Upper lobe of left lung (tissue), 6 donors: ENCODE measurements around the gene IPO9. TPM values are rescaled to one million over a fixed set of nuclear protein-coding genes. Genes with fewer than 3 reads are reported as not detected.

ENCODE experiments used
- ATAC-seq, 2 donors: fragments of 200-7000 bp; cut with Tn5 transposase; one replicate each; pipeline ENCODE4 v1.9.1; 2022; ENCODE audit warnings: mild to moderate bottlenecking in 2 of 2, moderate library complexity in 2 of 2; ENCODE audit not compliant: low FRiP score in 2 of 2
- DNase-seq, 2 donors: peaks; one replicate each; pipeline ENCODE4 v3.0.0-alpha.2; 2019 to 2020
- H3K27ac ChIP-seq, 4 donors: fragments of 200-600 bp; sonication (generic); one replicate each; pipeline ENCODE4 v1.5.1; 2016 to 2019
- H3K27me3 ChIP-seq, 4 donors: fragments of 200-600 bp; sonication (generic); one replicate each; pipeline ENCODE4 v1.5.1; 2017 to 2019
- H3K36me3 ChIP-seq, 4 donors: fragments of 200-600 bp; sonication (generic); one replicate each; pipeline ENCODE4 v1.5.1; 2016 to 2019
- H3K4me1 ChIP-seq, 4 donors: fragments of 200-600 bp; sonication (generic); one replicate each; pipeline ENCODE4 v1.5.1; 2018 to 2019
- H3K4me3 ChIP-seq, 4 donors: fragments of 200-600 bp; sonication (generic); one replicate each; pipeline ENCODE4 v1.5.1; 2017 to 2019; ENCODE audit warnings: mild to moderate bottlenecking in 2 of 4, moderate library complexity in 1 of 4
- H3K9me3 ChIP-seq, 4 donors: fragments of 200-600 bp; sonication (generic); one replicate each; pipeline ENCODE4 v1.5.1; 2018 to 2019
- EP300 ChIP-seq, 4 donors: sonication (generic); formaldehyde crosslinking; IDR thresholded peaks; one replicate each; pipeline ENCODE4 v1.5.1; 2017; ENCODE audit warnings: antibody characterized with exemption in 4 of 4, control low read depth in 2 of 4
- POLR2A ChIP-seq, 4 donors: fragments of 450-650 bp; IDR thresholded peaks; one replicate each; pipeline ENCODE4 v1.5.1; 2016 to 2017; ENCODE audit warnings: antibody characterized with exemption in 4 of 4, mild to moderate bottlenecking in 2 of 4
- POLR2AphosphoS5 ChIP-seq, 2 donors: sonication (generic); formaldehyde crosslinking; IDR thresholded peaks; one replicate each; pipeline ENCODE4 v1.5.1; 2017; ENCODE audit warnings: antibody characterized with exemption in 2 of 2
- WGBS, 2 donors: methylation state at CpG; one replicate each; pipeline ENCODE4 v1.1.5; 2017 to 2018; 5-methylcytosine and 5-hydroxymethylcytosine counted together
- total RNA-seq, 6 donors: library from RNA; depleted of rRNA in 4 of 6; stranded (reverse); fragments of >200 nt in 4 of 6; gene quantifications; one replicate each; pipeline versions ENCODE4 v1.1.0 to v1.2.1, GENCODE V29; 2016 to 2021
- TF ChIP-seq, protein P1 (sequence below), 6 experiments: fragments of 450-650 bp in 4 of 6; fragments of 200-600 bp in 2 of 6; sonication (generic) in 2 of 6; IDR thresholded peaks; one replicate each; pipeline ENCODE4 v1.5.1; 2016 to 2019; ENCODE audit warnings: antibody characterized with exemption in 6 of 6
- donor health status: DM: no; HTN: no; CAD: no; lungs with moderate emphysema.
- donor health status: DM: no; HTN: yes; CAD: no; lungs with severe emphysema.

IPO9 gene
- total RNA-seq, 6 donors from 2014 or later, result 22.8 to 46.7 (median 35.7) TPM

DNA sequence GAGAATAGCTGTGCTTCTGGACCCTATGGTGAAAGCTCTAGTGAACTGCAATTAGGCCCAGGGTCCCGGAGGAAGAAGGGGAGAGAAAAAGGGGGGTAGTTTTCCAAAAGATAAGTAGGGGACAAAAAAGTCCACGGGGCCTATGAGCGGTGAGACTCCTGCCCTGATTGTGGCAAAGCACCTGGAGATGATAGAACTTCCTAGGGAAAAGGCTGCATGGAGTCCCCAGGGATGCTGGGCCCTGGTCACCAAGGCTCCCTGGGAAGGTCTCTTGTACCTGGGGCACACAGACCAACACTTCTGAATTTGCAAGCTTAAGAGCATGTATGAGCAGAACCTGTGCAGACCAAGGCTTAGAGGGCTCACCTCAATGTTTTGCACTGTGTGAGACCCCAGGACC is 54.3 kb downstream of the IPO9 start:
- no peaks in the 10 kb centered on the region for H3K9me3 ChIP-seq
- 79 to 83% methylated on average over 3 of the region's 3 CpGs for WGBS, 2 donors
- no peaks in the 10 kb centered on the region for H3K27me3 ChIP-seq
- H3K36me3 ChIP-seq, result no peaks in the 10 kb centered on the region
- H3K4me3 ChIP-seq, result no peak overlapping the region
- no peak for DNase-seq
- peaks cover 8 to 28% (median 12%) of the 10 kb centered on the region in 4 donors for H3K4me1 ChIP-seq
- ATAC-seq, result no peak
- TF ChIP-seq POLR2A (IDR thresholded peaks at IDR 0.05) (no peak), EP300 (IDR thresholded peaks at IDR 0.05) (no peak), POLR2AphosphoS5 (IDR thresholded peaks at IDR 0.05) (no peak)
- TF ChIP-seq, protein P1, sequence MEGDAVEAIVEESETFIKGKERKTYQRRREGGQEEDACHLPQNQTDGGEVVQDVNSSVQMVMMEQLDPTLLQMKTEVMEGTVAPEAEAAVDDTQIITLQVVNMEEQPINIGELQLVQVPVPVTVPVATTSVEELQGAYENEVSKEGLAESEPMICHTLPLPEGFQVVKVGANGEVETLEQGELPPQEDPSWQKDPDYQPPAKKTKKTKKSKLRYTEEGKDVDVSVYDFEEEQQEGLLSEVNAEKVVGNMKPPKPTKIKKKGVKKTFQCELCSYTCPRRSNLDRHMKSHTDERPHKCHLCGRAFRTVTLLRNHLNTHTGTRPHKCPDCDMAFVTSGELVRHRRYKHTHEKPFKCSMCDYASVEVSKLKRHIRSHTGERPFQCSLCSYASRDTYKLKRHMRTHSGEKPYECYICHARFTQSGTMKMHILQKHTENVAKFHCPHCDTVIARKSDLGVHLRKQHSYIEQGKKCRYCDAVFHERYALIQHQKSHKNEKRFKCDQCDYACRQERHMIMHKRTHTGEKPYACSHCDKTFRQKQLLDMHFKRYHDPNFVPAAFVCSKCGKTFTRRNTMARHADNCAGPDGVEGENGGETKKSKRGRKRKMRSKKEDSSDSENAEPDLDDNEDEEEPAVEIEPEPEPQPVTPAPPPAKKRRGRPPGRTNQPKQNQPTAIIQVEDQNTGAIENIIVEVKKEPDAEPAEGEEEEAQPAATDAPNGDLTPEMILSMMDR (IDR thresholded peaks at IDR 0.05), result no peak
- H3K27ac ChIP-seq, result peak overlapping the region in 1 of 4 donors; percentile 26

DNA sequence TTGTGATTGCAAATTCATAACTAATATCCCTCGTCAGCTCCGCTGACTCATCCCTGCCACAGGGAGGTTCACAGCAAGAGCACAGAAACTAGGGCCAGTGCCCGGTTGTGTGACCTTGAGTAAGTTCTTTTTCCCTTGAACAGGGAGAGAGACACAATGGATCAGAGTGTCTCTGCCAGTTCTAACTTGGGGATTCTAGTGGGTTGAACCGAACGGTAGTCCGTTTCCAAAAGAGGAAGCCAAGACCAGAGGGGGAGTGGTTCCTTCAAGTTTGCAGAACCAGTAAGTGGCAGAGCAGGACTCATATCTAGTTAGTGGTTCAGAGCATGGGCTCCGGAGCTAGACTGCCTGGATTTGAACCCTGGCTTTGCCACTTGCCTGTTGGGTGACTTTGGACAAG is 54.8 kb downstream of the IPO9 start:
- H3K27me3 ChIP-seq, result no peaks in the 10 kb centered on the region
- TF ChIP-seq, protein P1 (IDR thresholded peaks at IDR 0.05), result no peak
- TF ChIP-seq POLR2AphosphoS5 (IDR thresholded peaks at IDR 0.05), result no peak
- TF ChIP-seq EP300 (IDR thresholded peaks at IDR 0.05), result no peak
- no peak for TF ChIP-seq POLR2A (IDR thresholded peaks at IDR 0.05)
- DNase-seq (peak in 1 of 2 donors; percentile 42), ATAC-seq (peak in 1 of 2 donors; percentile 16)
- no peak overlapping the region for H3K27ac ChIP-seq
- WGBS, 2 donors, result 33 to 54% methylated on average over 7 of the region's 7 CpGs
- H3K36me3 ChIP-seq, result no peaks in the 10 kb centered on the region
- no peaks in the 10 kb centered on the region for H3K9me3 ChIP-seq
- H3K4me1 ChIP-seq, result peaks cover 8 to 31% (median 14%) of the 10 kb centered on the region in 4 donors
- no peak overlapping the region for H3K4me3 ChIP-seq

DNA sequence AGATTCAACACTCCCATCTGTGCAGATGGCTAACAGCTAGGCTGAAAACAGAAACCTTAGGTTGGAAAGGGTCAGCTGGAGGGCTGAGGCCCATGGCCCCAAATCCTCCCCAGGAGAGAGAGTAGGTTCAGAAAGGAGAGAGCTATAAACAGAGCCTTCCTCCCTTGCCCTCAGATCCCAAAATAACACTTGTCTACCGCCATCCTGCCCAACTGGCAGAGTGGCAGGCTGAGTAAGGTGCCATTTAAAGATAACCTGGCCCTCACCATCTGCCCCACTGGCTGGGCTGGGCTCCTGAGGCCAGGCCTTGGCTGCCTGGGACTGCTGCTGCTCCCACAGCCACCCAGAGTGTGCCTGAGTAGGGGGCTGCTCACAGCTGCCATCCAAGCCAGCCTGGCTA is 55.5 kb downstream of the IPO9 start:
- 20 to 28% methylated on average over 1 of the region's 1 CpG for WGBS, 2 donors

DNA sequence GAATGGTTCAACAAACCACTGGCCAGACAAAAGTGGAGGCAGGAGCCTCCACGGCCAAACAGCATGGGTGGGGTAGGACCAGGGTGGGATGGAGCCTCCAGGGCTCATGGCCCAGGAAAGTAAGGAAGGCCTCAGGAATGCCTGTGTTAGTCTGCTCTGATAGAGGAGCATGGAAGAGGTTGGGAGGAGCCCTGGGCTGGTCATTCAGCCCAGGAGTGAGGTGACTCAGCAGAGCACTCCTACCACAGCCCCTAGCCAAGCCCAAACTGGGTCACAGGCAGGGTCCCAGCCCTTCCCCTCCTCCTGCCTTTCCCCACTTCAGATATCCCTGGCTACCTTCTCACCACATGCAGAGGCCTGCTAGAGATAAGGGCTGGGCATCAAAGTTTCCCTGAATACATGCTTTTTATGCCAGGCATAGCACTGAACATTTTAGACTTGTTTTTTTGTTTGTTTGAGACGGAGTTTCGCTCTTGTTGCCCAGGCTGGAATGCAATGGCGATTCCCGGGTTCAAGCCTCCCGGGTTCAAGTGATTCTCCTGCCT is 56.6 kb downstream of the IPO9 start:
- no peak overlapping the region for H3K4me3 ChIP-seq
- peaks cover 15 to 41% (median 24%) of the 10 kb centered on the region in 4 donors for H3K4me1 ChIP-seq
- H3K27me3 ChIP-seq, result no peaks in the 10 kb centered on the region
- DNase-seq (peak in 1 of 2 donors; percentile 60), ATAC-seq (peak in 1 of 2 donors; percentile 76)
- WGBS, 2 donors, result 67 to 71% methylated on average over 6 of the region's 6 CpGs
- H3K27ac ChIP-seq, result no peak overlapping the region
- no peaks in the 10 kb centered on the region for H3K9me3 ChIP-seq
- no peaks in the 10 kb centered on the region for H3K36me3 ChIP-seq
- no peak for TF ChIP-seq POLR2A (IDR thresholded peaks at IDR 0.05)
- TF ChIP-seq, protein P1 (IDR thresholded peaks at IDR 0.05), result no peak
- no peak for TF ChIP-seq EP300 (IDR thresholded peaks at IDR 0.05)

More for the DNA sequence above, 55.5 kb downstream of the IPO9 start:
- Histone ChIP-seq H3K27me3 (no peaks in the 10 kb centered on the region), H3K4me1 (peaks cover 13 to 38% (median 21%) of the 10 kb centered on the region in 4 donors), H3K36me3 (no peaks in the 10 kb centered on the region), H3K9me3 (no peaks in the 10 kb centered on the region), H3K27ac (no peak overlapping the region), H3K4me3 (no peak overlapping the region)
- DNase-seq (no peak), ATAC-seq (no peak)
- no peak for TF ChIP-seq POLR2A (IDR thresholded peaks at IDR 0.05)
- no peak for TF ChIP-seq EP300 (IDR thresholded peaks at IDR 0.05)
- TF ChIP-seq POLR2AphosphoS5 (IDR thresholded peaks at IDR 0.05), result no peak

DNA sequence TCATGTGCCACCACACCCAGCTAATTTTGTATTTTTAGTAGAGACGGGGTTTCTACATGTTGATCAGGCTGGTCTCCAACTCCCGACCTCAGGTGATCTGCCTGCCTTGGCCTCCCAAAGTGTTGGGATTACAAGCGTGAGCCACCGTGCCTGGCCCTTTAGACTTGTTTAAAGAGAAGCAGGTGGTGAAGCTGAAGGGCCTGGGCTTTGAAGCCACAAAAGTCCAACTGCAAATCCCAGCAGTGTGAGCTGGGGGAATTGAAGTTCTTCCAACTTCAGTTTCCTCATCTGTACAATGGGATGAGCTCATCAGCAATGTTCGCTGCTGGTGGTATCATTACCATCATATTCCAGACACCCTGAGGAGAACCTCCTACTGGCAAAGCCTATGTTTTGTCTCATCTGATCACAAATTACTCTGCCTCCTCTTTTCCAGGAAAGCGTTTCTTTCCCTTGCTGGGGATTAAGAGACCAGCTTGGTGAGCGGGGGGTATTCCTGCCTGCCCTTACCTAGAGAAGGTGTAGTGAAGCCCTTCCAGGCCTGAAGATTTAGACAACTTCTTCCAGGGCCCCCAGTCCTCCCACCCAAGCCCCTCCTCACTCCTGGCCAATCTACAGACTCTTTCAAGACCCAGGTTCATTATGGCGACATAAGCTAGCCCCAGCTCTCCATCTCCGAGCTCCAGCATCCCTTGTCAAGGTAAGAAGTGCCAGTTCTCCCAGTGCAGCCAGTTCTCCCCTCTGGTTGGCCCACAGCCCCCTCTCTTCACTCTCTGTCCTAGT is 57.3 kb downstream of the IPO9 start:
- no peak overlapping the region for H3K4me3 ChIP-seq
- H3K27ac ChIP-seq, result no peak overlapping the region
- ATAC-seq (peak in 1 of 2 donors; percentile 59), DNase-seq (no peak)
- no peaks in the 10 kb centered on the region for H3K27me3 ChIP-seq
- H3K36me3 ChIP-seq, result no peaks in the 10 kb centered on the region
- TF ChIP-seq, protein P1 (IDR thresholded peaks at IDR 0.05), result no peak
- no peak for TF ChIP-seq POLR2A (IDR thresholded peaks at IDR 0.05)
- TF ChIP-seq EP300 (IDR thresholded peaks at IDR 0.05), result no peak
- TF ChIP-seq POLR2AphosphoS5 (IDR thresholded peaks at IDR 0.05), result no peak
- 92 to 94% methylated on average over 9 of the region's 9 CpGs for WGBS, 2 donors
- no peaks in the 10 kb centered on the region for H3K9me3 ChIP-seq
- H3K4me1 ChIP-seq, result peaks cover 15 to 41% (median 24%) of the 10 kb centered on the region in 4 donors
